ENCODE measurements around the gene TTF2.
"Not testable (repeated sequence)": the region's sequence is repeated elsewhere in the genome, so short reads cannot be mapped to it uniquely, and the experiment has no call there.

The TTF2 gene

GRCh38 chr1:117093870-117094621 is 33.9 kb downstream of the TTF2 start:
- DNase-seq (ENCODE audit: low spot score): peak; percentile 27

GRCh38 chr1:117094841-117095604 is 34.9 kb downstream of the TTF2 start:
- DNase-seq (ENCODE audit: low spot score): no peak

GRCh38 chr1:117096951-117097408 is 36.9 kb downstream of the TTF2 start:
- no peak for DNase-seq (ENCODE audit: low spot score)

- DNase-seq (ENCODE audit: low spot score): no peak
Observed at GRCh38 chr1:117097443-117097842, 37.3 kb downstream of the TTF2 start.

- no peak for DNase-seq (ENCODE audit: low spot score)
Observed at GRCh38 chr1:117098287-117098890, 38.3 kb downstream of the TTF2 start.

GRCh38 chr1:117101334-117101733 is 41.2 kb downstream of the TTF2 start:
- DNase-seq (ENCODE audit: low spot score): no peak

- not testable (repeated sequence) for DNase-seq (ENCODE audit: low spot score)
Observed at GRCh38 chr1:117101858-117102257, 41.7 kb downstream of the TTF2 start.

GRCh38 chr1:117104986-117105385 is 44.9 kb downstream of the TTF2 start:
- DNase-seq (ENCODE audit: low spot score): no peak

- DNase-seq (ENCODE audit: low spot score): no peak
Observed at GRCh38 chr1:117105722-117106121, 45.6 kb downstream of the TTF2 start.

- DNase-seq (ENCODE audit: low spot score): peak; percentile 6
Observed at GRCh38 chr1:117106478-117106877, 46.4 kb downstream of the TTF2 start.

- DNase-seq (ENCODE audit: low spot score): no peak
Observed at GRCh38 chr1:117107364-117107763, 47.2 kb downstream of the TTF2 start.

GRCh38 chr1:117110774-117111173 is 50.6 kb downstream of the TTF2 start:
- DNase-seq (ENCODE audit: low spot score): no peak

GRCh38 chr1:117112047-117112717 is 52.1 kb downstream of the TTF2 start:
- no peak for DNase-seq (ENCODE audit: low spot score)

GRCh38 chr1:117113199-117113598 is 53.1 kb downstream of the TTF2 start:
- no peak for DNase-seq (ENCODE audit: low spot score)

GRCh38 chr1:117114877-117115276 is 54.8 kb downstream of the TTF2 start:
- DNase-seq (ENCODE audit: low spot score): no peak

GRCh38 chr1:117116090-117116783 is 56.1 kb downstream of the TTF2 start:
- no peak for DNase-seq (ENCODE audit: low spot score)

GRCh38 chr1:117116784-117117130 is 56.6 kb downstream of the TTF2 start:
- DNase-seq (ENCODE audit: low spot score): no peak

GRCh38 chr1:117117697-117118096 is 57.6 kb downstream of the TTF2 start:
- DNase-seq (ENCODE audit: low spot score): no peak

- no peak for DNase-seq (ENCODE audit: low spot score)
Observed at GRCh38 chr1:117118137-117118536, 58.0 kb downstream of the TTF2 start.

- DNase-seq (ENCODE audit: low spot score): not testable (repeated sequence)
Observed at GRCh38 chr1:117119144-117119543, 59.0 kb downstream of the TTF2 start.

GRCh38 chr1:117120774-117121588 is 60.9 kb downstream of the TTF2 start:
- peak; percentile 47 for DNase-seq (ENCODE audit: low spot score)

Data from SW480 (cell line).